Activated T-cell treated with anti-CD3 and anti-CD28 coated beads for 4 hours (primary cell): ENCODE measurements around the gene PRM2.

ENCODE experiments used
- DNase-seq: peaks from one replicate; pipeline ENCODE4 v3.0.0-alpha.2; 2020

The PRM2 gene

GRCh38 chr16:11259655-11260595 is 16.4 kb downstream of the PRM2 start:
- no peak for DNase-seq

GRCh38 chr16:11258553-11259492 is 17.5 kb downstream of the PRM2 start:
- no peak for DNase-seq

- DNase-seq: no peak
Measured at GRCh38 chr16:11257131-11257938, 18.9 kb downstream of the PRM2 start.

- no peak for DNase-seq
Measured at GRCh38 chr16:11256661-11257130, 19.6 kb downstream of the PRM2 start.

- peak; percentile 84 for DNase-seq
Measured at GRCh38 chr16:11255737-11256660, 20.3 kb downstream of the PRM2 start, which contains the start of gene SOCS1. Gene SOCS1 (minus strand): TSS chr16:11256204. CDS start chr16:11255478, 726 bp downstream.

- no peak for DNase-seq
Measured at GRCh38 chr16:11254913-11255736, 21.2 kb downstream of the PRM2 start.

GRCh38 chr16:11253995-11254912 is 22.0 kb downstream of the PRM2 start:
- DNase-seq: no peak

- no peak for DNase-seq
Measured at GRCh38 chr16:11253009-11253994, 23.0 kb downstream of the PRM2 start.

GRCh38 chr16:11252482-11252931 is 23.8 kb downstream of the PRM2 start:
- no peak for DNase-seq

GRCh38 chr16:11251525-11252481 is 24.5 kb downstream of the PRM2 start:
- peak; percentile 80 for DNase-seq

- no peak for DNase-seq
Measured at GRCh38 chr16:11250786-11251524, 25.3 kb downstream of the PRM2 start.

GRCh38 chr16:11250091-11250785 is 26.0 kb downstream of the PRM2 start:
- no peak for DNase-seq

- DNase-seq: no peak
Measured at GRCh38 chr16:11249233-11250061, 26.8 kb downstream of the PRM2 start.

GRCh38 chr16:11248133-11248532 is 28.1 kb downstream of the PRM2 start:
- no peak for DNase-seq
